Astrocyte of the cerebellum (primary cell): Measurements from ENCODE around the gene FAM13B.

Experiments
- DNase-seq: peaks from one replicate; pipeline ENCODE4 v3.0.0-alpha.2; 2011; ENCODE audit warnings: low read depth
- H3K4me3 ChIP-seq: 2 replicates; pipeline ENCODE4 v1.5.1; 2011; ENCODE audit warnings: mild to moderate bottlenecking, low read depth, low read length, moderate library complexity
- CTCF ChIP-seq: IDR thresholded peaks from 2 replicates; pipeline ENCODE4 v1.5.1; 2012; ENCODE audit warnings: low read length, low read depth, moderate library complexity, mild to moderate bottlenecking; ENCODE audit errors: missing control alignments
- in situ Hi-C: cut with HindIII; loops from 2 replicates; pipeline ENCODE4 v1.10.0; 2017; ENCODE audit warnings: low sequenced_read_pairs

Gene FAM13B

DNA sequence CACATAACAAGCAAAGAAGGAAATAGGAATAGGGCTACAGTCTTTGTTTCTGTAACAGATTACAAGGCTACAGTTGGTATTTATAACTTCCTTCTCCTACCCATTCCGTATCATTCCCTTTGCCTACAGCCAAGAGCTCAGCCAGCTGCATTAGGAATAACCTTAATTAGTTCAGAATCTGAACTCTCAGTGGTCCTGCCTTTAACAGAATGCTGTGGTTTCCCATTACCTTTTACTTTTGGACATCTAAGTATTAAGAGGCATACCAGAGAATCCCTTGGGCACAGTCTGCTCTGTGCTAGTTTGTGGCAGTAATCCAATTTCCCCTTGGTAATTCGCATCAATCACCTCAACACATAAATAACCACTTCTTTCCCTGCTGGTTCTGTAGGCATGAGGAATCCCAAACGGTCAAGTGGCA, 99.4 kb downstream of the FAM13B start:
- no peak for TF ChIP-seq CTCF
- in situ Hi-C loops: no loop called here

DNA sequence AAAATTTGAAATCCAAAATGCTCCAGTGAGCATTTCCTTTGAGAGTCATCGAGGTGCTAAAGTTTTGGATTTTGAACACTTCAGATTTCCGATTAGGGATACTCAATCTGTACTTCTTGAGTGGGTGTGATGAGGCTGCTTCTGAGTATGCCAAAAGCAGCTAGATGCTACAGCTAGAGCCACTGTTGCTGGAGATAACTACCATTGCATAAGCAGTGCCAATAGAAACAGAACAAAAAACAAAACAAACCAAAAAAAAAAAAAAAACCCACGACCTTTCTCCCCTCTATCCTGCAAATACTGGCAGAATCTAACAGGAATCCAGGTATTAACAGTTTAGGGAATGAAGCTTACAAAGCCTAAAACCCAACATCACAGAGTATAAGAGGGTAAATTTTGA, 100.1 kb downstream of the FAM13B start:
- in situ Hi-C loops: no loop called here
- no peak for DNase-seq
- H3K4me3 ChIP-seq: no peak overlapping the region
- no peak for TF ChIP-seq CTCF

More for the DNA sequence above, 99.4 kb downstream of the FAM13B start:
- peak; percentile 59 for DNase-seq
- H3K4me3 ChIP-seq: no peak overlapping the region

GRCh38 chr5:137923856-137924255, 109.0 kb downstream of the FAM13B start:
- no peak overlapping the region for H3K4me3 ChIP-seq
- in situ Hi-C loops: no loop called here
- peak; percentile 10 for TF ChIP-seq CTCF
- no peak for DNase-seq

GRCh38 chr5:137921931-137922330, 110.9 kb downstream of the FAM13B start:
- H3K4me3 ChIP-seq: no peak overlapping the region
- in situ Hi-C loops: no loop called here
- DNase-seq: peak; percentile 12
- no peak for TF ChIP-seq CTCF

DNA sequence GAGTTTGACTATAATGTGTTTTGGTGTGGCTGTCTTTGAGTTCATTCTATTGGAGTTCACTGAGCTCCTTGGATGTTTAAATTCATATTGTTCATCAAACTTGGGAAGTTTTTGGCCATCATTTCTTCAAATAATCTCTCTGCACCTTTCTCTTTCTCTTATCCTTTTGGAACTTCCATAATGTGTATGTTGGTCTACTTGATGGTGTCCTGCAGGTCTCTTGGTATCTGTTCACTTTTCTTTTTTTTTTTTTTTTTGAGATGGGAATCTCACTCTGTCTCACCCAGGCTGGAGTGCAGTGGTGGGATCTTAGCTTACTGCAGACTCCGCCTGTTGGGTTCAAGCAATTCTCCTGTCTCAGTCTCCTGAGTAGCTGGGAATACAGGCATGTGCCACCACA, 116.0 kb downstream of the FAM13B start:
- no peak for DNase-seq
- in situ Hi-C loops: no loop called here
- no peak for TF ChIP-seq CTCF
- H3K4me3 ChIP-seq: no peak overlapping the region

- H3K4me3 ChIP-seq: no peak overlapping the region
- in situ Hi-C loops: no loop called here
- no peak for DNase-seq
- no peak for TF ChIP-seq CTCF
Measured at GRCh38 chr5:137914758-137915157, 118.1 kb downstream of the FAM13B start.
